K562 (cell line): ENCODE measurements around the gene INSL3. TPM values are rescaled to one million over a fixed set of nuclear protein-coding genes. Genes with fewer than 3 reads are reported as not detected.

ENCODE experiments used
- CTBP1 ChIP-seq: fragments of 450-650 bp; IDR thresholded peaks from 2 replicates; pipeline ENCODE4 v1.6.1; 2016; ENCODE audit warnings: borderline replicate concordance
- FUS ChIP-seq: fragments of 200-400 bp; formaldehyde crosslinking; optimal IDR thresholded peaks from 2 replicates; pipeline ENCODE3; 2017; ENCODE audit warnings: low read depth, low read length
- MXI1 ChIP-seq: IDR thresholded peaks from 2 replicates; pipeline ENCODE4 v1.6.1; 2011; ENCODE audit warnings: low read depth, mild to moderate bottlenecking, improper control_type of control experiment, low read length
- POLR3A ChIP-seq: IDR thresholded peaks from 2 replicates; pipeline ENCODE4 v1.6.1; 2011; ENCODE audit warnings: borderline replicate concordance, mild to moderate bottlenecking, moderate library complexity; ENCODE audit not compliant: insufficient read length, insufficient read depth; ENCODE audit errors: extremely low read depth
- PTRF ChIP-seq: fragments of 450-650 bp; IDR thresholded peaks from 2 replicates; pipeline ENCODE4 v1.6.1; 2016; ENCODE audit warnings: mild to moderate bottlenecking, missing genetic modification characterization, missing compliant biosample characterization
- SMAD1 ChIP-seq: fragments of 150-350 bp; IDR thresholded peaks from 2 replicates; pipeline ENCODE4 v1.6.1; 2014; ENCODE audit warnings: low read length, low read depth; ENCODE audit not compliant: partially characterized antibody
- polyA plus RNA-seq, 8 experiments: library from polyadenylated mRNA; depleted of rRNA in 4 of 8; stranded (reverse) in 5 of 8; unstranded in 3 of 8; fragments of >200 nt; fragmentation: Nextera tagmentation in 2 of 8; fragmentation: Illumina TruSeq in 1 of 8; extraction: Ambion mirVana in 2 of 8; extraction: Trizol in 1 of 8; gene quantifications; 2 replicates each; pipeline versions ENCODE4 v1.2.1 to v1.2.3, GENCODE V29; 2011 to 2014; ENCODE audit warnings: inconsistent platforms in 1 of 8, missing spikeins in 1 of 8
- total RNA-seq, 7 experiments: library from RNA; depleted of rRNA in 6 of 7; stranded (reverse); fragments of >200 nt in 6 of 7; fragmentation: Illumina TruSeq in 2 of 7; extraction: Trizol in 2 of 7; gene quantifications; 2 replicates each; pipeline versions ENCODE4 v1.2.1 to v1.2.3, GENCODE V29; 2011 to 2021; ENCODE audit warnings: low replicate concordance in 1 of 7
- TF ChIP-seq, protein P1 (sequence below): fragments of 250-450 bp; sonication (Bioruptor Pico); IDR thresholded peaks from 2 replicates; pipeline ENCODE4 v1.8.0; 2022; ENCODE audit warnings: moderate library complexity, mild to moderate bottlenecking, inconsistent platforms
- TF ChIP-seq, protein P2 (sequence below): fragments of 250-450 bp; sonication (Bioruptor Pico); IDR thresholded peaks from 2 replicates; pipeline ENCODE4 v1.5.0; 2022; ENCODE audit warnings: mild to moderate bottlenecking
- TF ChIP-seq, protein P3 (sequence below): conservative IDR thresholded peaks from 2 replicates; pipeline ENCODE4 v1.6.1; 2011; ENCODE audit warnings: low read depth, mild to moderate bottlenecking, low read length; ENCODE audit not compliant: control insufficient read depth
- TF ChIP-seq, protein P4 (sequence below), 2 experiments: fragments of 450-650 bp in 1 of 2; sonication (generic) in 1 of 2; formaldehyde crosslinking in 1 of 2; IDR thresholded peaks; 2 replicates each; pipeline versions ENCODE4 v1.7.1 to v1.9.0; 2016 to 2022; ENCODE audit warnings: inconsistent platforms in 1 of 2, mild to moderate bottlenecking in 1 of 2, missing genetic modification reagents in 1 of 2

The INSL3 gene
- total and polyA plus RNA-seq, 9 of the 15 experiments (the other 6 are each of a cell fraction or from before 2014, with no cell fraction given) = not detected

DNA sequence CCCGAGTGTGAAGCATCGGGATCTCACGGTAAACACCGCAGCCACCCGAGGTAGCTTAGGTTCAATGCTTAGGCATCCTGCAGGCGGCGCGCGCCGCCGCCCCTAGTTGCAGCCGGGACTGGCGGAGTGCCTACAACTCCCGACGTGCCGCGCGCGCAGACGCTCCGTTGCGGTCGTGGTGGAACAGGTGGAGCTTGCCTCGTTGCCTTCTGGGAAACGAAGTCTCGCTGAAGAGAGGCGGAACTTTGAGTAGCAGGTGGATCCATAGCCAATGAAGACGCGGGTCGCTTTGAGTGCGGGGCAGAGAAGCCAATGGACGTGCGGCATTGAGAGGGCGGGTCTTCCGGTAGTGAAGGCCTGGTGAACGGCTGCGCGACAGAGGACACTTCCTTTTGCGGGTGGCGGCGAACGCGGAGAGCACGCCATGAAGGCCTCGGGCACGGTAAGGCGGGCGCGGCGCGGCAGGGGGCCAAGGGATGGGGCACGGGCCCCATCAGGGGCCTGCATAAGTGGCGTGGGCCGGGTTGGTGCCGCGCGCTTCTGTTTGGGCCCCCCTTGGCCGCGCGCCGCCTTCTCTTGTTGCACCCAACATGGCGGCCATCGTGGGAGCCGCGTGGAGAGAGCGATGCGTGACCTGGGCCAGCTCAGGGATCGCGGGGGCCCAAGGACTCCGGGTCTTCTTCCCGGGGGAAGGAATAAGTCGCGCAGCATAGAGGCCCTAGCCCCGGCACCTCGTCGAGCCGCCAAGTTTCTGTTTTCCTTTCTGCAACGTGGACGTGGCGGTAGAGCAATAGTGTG, 38.4 kb upstream of the INSL3 start, which contains the start of gene RPL18A (continued):
- TF ChIP-seq, protein P1, sequence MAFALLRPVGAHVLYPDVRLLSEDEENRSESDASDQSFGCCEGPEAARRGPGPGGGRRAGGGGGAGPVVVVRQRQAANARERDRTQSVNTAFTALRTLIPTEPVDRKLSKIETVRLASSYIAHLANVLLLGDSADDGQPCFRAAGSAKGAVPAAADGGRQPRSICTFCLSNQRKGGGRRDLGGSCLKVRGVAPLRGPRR (CRISPR knock-in tag) = 0 out of 2 replicates have a peak, but pooled peaks have one; percentile 60
- TF ChIP-seq POLR3A (no peak), CTBP1 (peak; percentile 88), MXI1 (no peak; the same call in 1 of the 2 replicates), SMAD1 (peak; percentile 83), PTRF (tag) (no peak), FUS (peak; percentile 85)
- TF ChIP-seq, protein P2, sequence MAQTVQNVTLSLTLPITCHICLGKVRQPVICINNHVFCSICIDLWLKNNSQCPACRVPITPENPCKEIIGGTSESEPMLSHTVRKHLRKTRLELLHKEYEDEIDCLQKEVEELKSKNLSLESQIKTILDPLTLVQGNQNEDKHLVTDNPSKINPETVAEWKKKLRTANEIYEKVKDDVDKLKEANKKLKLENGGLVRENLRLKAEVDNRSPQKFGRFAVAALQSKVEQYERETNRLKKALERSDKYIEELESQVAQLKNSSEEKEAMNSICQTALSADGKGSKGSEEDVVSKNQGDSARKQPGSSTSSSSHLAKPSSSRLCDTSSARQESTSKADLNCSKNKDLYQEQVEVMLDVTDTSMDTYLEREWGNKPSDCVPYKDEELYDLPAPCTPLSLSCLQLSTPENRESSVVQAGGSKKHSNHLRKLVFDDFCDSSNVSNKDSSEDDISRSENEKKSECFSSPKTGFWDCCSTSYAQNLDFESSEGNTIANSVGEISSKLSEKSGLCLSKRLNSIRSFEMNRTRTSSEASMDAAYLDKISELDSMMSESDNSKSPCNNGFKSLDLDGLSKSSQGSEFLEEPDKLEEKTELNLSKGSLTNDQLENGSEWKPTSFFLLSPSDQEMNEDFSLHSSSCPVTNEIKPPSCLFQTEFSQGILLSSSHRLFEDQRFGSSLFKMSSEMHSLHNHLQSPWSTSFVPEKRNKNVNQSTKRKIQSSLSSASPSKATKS = no peak
- TF ChIP-seq, protein P3, sequence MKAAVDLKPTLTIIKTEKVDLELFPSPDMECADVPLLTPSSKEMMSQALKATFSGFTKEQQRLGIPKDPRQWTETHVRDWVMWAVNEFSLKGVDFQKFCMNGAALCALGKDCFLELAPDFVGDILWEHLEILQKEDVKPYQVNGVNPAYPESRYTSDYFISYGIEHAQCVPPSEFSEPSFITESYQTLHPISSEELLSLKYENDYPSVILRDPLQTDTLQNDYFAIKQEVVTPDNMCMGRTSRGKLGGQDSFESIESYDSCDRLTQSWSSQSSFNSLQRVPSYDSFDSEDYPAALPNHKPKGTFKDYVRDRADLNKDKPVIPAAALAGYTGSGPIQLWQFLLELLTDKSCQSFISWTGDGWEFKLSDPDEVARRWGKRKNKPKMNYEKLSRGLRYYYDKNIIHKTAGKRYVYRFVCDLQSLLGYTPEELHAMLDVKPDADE = peak; percentile 69
- TF ChIP-seq, protein P4, sequence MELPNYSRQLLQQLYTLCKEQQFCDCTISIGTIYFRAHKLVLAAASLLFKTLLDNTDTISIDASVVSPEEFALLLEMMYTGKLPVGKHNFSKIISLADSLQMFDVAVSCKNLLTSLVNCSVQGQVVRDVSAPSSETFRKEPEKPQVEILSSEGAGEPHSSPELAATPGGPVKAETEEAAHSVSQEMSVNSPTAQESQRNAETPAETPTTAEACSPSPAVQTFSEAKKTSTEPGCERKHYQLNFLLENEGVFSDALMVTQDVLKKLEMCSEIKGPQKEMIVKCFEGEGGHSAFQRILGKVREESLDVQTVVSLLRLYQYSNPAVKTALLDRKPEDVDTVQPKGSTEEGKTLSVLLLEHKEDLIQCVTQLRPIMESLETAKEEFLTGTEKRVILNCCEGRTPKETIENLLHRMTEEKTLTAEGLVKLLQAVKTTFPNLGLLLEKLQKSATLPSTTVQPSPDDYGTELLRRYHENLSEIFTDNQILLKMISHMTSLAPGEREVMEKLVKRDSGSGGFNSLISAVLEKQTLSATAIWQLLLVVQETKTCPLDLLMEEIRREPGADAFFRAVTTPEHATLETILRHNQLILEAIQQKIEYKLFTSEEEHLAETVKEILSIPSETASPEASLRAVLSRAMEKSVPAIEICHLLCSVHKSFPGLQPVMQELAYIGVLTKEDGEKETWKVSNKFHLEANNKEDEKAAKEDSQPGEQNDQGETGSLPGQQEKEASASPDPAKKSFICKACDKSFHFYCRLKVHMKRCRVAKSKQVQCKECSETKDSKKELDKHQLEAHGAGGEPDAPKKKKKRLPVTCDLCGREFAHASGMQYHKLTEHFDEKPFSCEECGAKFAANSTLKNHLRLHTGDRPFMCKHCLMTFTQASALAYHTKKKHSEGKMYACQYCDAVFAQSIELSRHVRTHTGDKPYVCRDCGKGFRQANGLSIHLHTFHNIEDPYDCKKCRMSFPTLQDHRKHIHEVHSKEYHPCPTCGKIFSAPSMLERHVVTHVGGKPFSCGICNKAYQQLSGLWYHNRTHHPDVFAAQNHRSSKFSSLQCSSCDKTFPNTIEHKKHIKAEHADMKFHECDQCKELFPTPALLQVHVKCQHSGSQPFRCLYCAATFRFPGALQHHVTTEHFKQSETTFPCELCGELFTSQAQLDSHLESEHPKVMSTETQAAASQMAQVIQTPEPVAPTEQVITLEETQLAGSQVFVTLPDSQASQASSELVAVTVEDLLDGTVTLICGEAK (IDR thresholded peaks at IDR 0.05) = peak; percentile 98
- TF ChIP-seq, protein P4 (CRISPR knock-in tag; IDR thresholded peaks at IDR 0.05) = no peak
